GM12865 (cell line): ENCODE results near the gene MBD2.

ENCODE experiments used
- DNase-seq: peaks from one replicate; pipeline ENCODE4 v3.0.0; 2010; ENCODE audit warnings: low read depth
- H3K4me3 ChIP-seq: 2 replicates; pipeline ENCODE4 v1.5.1; 2011; ENCODE audit warnings: mild to moderate bottlenecking, low read depth, low read length, control low read depth
- TF ChIP-seq, protein P1 (sequence below): IDR thresholded peaks from 2 replicates; pipeline ENCODE4 v1.5.1; 2011; ENCODE audit warnings: low read length, control low read depth, low read depth, inconsistent platforms; ENCODE audit not compliant: insufficient read depth; ENCODE audit errors: missing control alignments

Gene MBD2

DNA sequence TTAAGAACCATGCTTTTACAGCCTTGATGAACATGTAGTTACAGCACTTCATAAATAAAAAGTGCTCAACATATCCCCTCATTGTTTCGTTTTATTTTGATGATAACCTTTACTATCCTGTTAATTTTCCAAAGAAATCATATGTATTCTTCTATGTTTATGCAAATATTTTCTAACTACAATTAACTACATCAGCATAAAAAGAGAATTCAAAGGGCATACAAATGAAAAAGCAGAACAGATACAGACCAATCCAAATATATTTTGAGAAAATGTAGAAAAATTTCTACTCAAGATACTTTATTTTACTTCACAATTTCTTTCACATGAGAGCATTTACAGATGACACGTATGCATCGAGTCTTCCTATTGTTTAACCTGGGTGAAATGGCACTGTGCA lies 69.1 kb downstream of the MBD2 start:
- no peak overlapping the region for H3K4me3 ChIP-seq
- no peak for DNase-seq
- TF ChIP-seq, protein P1, sequence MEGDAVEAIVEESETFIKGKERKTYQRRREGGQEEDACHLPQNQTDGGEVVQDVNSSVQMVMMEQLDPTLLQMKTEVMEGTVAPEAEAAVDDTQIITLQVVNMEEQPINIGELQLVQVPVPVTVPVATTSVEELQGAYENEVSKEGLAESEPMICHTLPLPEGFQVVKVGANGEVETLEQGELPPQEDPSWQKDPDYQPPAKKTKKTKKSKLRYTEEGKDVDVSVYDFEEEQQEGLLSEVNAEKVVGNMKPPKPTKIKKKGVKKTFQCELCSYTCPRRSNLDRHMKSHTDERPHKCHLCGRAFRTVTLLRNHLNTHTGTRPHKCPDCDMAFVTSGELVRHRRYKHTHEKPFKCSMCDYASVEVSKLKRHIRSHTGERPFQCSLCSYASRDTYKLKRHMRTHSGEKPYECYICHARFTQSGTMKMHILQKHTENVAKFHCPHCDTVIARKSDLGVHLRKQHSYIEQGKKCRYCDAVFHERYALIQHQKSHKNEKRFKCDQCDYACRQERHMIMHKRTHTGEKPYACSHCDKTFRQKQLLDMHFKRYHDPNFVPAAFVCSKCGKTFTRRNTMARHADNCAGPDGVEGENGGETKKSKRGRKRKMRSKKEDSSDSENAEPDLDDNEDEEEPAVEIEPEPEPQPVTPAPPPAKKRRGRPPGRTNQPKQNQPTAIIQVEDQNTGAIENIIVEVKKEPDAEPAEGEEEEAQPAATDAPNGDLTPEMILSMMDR, result no peak

DNA sequence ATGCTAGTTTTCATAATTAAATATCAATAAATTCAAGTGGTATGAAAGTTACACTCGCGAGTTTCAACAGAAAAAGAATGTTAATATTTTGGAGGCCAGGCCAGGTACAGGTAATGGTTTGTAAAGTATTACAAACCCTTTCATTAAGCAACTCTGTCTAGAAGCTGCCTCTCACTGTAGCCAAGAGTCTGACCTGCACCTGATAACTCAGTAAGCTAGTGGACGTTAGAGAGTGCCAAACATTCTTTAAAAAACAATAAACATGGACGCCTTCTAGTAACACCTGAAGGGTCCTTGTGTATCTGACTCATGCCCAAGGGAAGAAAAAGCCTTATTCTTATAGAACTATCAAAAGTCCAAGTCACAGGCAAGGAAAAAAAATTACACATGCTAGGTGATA lies 70.2 kb downstream of the MBD2 start:
- no peak overlapping the region for H3K4me3 ChIP-seq
- TF ChIP-seq, protein P1, result no peak
- no peak for DNase-seq

DNA sequence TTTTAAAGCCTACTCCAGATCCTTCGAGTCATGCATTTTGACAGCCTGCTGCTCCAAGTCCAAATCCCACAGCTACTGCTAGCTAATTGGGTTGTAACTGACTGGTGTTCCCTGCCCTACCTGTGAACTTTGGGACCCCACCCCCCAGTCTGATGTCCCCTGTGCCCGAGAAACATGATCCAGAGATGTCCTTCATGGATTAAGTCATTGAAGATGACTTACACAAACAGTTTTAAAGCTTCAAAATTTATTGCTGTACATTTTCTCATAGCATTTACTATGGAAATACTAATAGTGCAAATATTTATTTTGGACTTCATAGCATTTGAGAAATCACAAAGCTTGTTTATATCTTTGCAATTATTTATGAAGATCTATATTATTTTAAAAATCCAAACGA lies 73.1 kb downstream of the MBD2 start:
- TF ChIP-seq, protein P1, result no peak
- H3K4me3 ChIP-seq, result no peak overlapping the region
- DNase-seq, result no peak

DNA sequence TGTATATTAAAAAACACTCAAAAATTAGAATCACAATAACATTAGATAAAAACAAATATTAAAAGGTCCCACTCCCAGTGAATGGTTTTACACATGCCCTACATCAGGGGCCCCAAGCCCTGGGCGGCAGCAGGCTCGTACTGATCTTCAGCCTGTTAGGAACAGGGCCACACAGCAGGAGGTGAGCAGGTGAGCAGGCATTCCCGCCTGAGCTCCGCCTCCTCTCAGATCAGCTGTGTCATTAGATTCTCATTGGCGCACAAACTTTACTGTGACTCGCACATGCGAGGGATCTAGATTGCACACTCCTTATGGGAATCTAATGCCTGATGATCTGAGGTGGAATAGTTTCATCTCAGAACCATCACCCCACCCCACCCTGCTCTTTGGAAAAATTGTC lies 74.2 kb downstream of the MBD2 start:
- no peak for DNase-seq
- H3K4me3 ChIP-seq, result no peak overlapping the region
- TF ChIP-seq, protein P1, result no peak

DNA sequence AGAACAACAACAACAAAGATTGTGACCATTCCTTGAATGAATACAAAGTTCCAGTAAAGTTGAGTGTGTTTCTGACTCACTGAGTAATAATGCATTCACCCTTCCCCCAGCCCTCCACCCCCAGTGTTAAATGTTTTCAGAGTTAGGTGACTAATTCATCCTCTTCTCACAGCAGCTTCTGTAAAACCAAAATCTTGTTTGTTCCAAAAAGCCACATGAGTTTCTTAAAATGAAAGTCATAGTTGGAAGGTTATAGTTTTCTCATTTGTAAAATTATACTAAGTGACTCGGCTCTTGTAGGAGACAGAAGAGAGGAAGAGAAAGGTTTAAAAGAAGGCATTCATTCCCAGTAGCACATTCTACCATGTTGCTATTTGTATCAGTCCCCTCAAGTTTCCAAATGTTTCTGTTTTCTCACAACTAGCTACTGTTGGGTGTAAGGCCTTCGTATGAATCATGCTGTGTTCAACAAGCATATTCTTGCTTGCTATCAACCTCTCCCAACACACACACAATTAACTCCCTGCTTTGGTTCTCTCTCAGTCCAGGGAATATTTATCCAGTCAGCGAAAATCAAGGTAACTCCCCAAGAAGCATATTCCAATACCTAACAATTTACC lies 75.3 kb downstream of the MBD2 start:
- DNase-seq, result peak; percentile 85
- H3K4me3 ChIP-seq, result no peak overlapping the region
- TF ChIP-seq, protein P1, result no peak

DNA sequence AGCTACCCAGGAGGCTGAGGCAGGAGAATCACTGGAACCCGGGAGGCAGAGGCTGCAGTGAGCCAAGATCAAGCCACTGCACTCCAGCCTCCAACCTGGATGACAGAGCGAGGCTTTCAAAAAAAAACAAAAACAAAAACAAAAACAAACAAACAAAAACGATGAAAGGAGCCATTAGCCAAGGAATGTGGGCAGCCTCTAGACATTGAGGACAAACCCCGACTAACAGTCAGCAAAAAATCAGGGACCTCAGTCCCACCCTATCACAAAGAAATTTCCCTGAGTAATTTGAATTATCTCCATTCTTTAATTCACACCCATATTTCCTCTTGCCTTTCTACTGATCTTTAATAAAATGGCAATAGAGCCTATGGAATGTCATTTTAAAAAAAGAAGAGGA lies 75.8 kb downstream of the MBD2 start:
- TF ChIP-seq, protein P1, result no peak
- no peak overlapping the region for H3K4me3 ChIP-seq
- DNase-seq, result no peak

DNA sequence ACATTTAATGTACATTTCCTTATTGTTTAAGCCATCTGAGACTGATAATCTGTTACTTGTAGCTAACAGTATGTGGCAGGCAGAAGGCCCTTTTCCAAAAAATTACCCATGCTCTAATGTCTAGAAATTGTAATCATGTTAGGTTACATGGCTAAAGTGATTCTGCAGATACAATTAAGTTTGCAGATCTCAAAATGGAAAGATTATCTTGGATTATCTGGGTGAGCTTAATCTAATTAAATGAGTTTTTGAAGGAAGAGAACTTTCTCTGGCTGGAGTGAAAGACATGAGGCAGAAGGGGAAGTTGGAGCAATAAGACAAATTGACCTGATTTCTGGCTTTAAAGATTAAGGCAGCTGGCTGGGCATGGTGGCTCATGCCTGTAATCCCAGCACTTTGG lies 76.3 kb downstream of the MBD2 start:
- TF ChIP-seq, protein P1, result no peak
- H3K4me3 ChIP-seq, result no peak overlapping the region
- no peak for DNase-seq
